Neural cell (in vitro differentiated cells): ENCODE measurements around the gene CACNA1D. TPM values are rescaled to one million over a fixed set of nuclear protein-coding genes. Genes with fewer than 3 reads are reported as not detected.

Experiments used
- H2AFZ ChIP-seq: fragments of 200-600, 300-800 bp; sonication (generic), shearing (Covaris generic); 2 replicates; pipeline ENCODE4 v1.6.0; 2014; ENCODE audit warnings: low read depth, mild to moderate bottlenecking, antibody characterized with exemption, low read length, moderate library complexity
- H3F3A ChIP-seq: fragments of 200-600 bp; shearing (Covaris generic); 2 replicates; pipeline ENCODE4 v1.6.1; 2016; ENCODE audit warnings: mild to moderate bottlenecking, moderate library complexity, mixed read lengths, antibody characterized with exemption, low read length; ENCODE audit not compliant: insufficient read depth, poor library complexity, severe bottlenecking
- H3K27ac ChIP-seq: fragments of 200-600, 300-800 bp; sonication (generic), shearing (Covaris generic); 2 replicates; pipeline ENCODE4 v1.5.1; 2014; ENCODE audit warnings: mild to moderate bottlenecking, low read length, moderate library complexity
- H3K27me3 ChIP-seq: fragments of 300-800, 200-600 bp; sonication (generic), shearing (Covaris generic); 2 replicates; pipeline ENCODE4 v1.6.0; 2014; ENCODE audit warnings: mild to moderate bottlenecking, low read depth, low read length, moderate library complexity; ENCODE audit not compliant: insufficient read depth
- H3K36me3 ChIP-seq: fragments of 300-800, 200-600 bp; sonication (generic), shearing (Covaris generic); 2 replicates; pipeline ENCODE4 v1.5.1; 2014; ENCODE audit warnings: mild to moderate bottlenecking, antibody characterized with exemption, low read length, moderate library complexity; ENCODE audit not compliant: insufficient read depth
- H3K4me2 ChIP-seq: fragments of 300-800, 200-600 bp; sonication (generic), shearing (Covaris generic); 2 replicates; pipeline ENCODE4 v1.6.0; 2014; ENCODE audit warnings: mild to moderate bottlenecking, low read length
- H3K4me3 ChIP-seq: fragments of 300-800, 200-600 bp; sonication (generic), shearing (Covaris generic); 2 replicates; pipeline ENCODE4 v1.5.1; 2014; ENCODE audit warnings: mild to moderate bottlenecking, low read length, moderate library complexity
- H3K79me2 ChIP-seq: fragments of 200-600 bp; shearing (Covaris generic); replicated peaks from 2 replicates; pipeline ENCODE4 v1.6.0; 2014; ENCODE audit warnings: mild to moderate bottlenecking, low read length, moderate library complexity; ENCODE audit not compliant: insufficient read depth
- H3K9ac ChIP-seq: fragments of 300-800, 200-600 bp; sonication (generic), shearing (Covaris generic); 2 replicates; pipeline ENCODE4 v1.6.1; 2016; ENCODE audit warnings: mild to moderate bottlenecking, low read length, mixed read lengths
- H3K9me2 ChIP-seq: fragments of 200-600 bp; shearing (Covaris generic); 2 replicates; pipeline ENCODE4 v1.6.1; 2016; ENCODE audit warnings: mild to moderate bottlenecking, low read length, mixed read lengths; ENCODE audit not compliant: insufficient read depth
- H3K9me3 ChIP-seq: fragments of 200-600, 300-800 bp; sonication (generic), shearing (Covaris generic); 2 replicates; pipeline ENCODE4 v1.6.1; 2016; ENCODE audit warnings: mild to moderate bottlenecking, mixed run types, low read length, moderate library complexity, mixed read lengths
- H4K20me1 ChIP-seq: fragments of 200-600 bp; shearing (Covaris generic); 2 replicates; pipeline ENCODE4 v1.6.1; 2016; ENCODE audit warnings: mild to moderate bottlenecking, mixed run types; ENCODE audit not compliant: insufficient read depth
- CTCF ChIP-seq: fragments of 450-650 bp; IDR thresholded peaks from 2 replicates; pipeline ENCODE4 v1.5.1; 2014; ENCODE audit warnings: antibody characterized with exemption, mild to moderate bottlenecking, moderate library complexity; ENCODE audit not compliant: poor library complexity, severe bottlenecking
- EP300 ChIP-seq: fragments of 450-650 bp; conservative IDR thresholded peaks from 2 replicates; pipeline ENCODE4 v1.6.1; 2014; ENCODE audit warnings: antibody characterized with exemption, mild to moderate bottlenecking, moderate library complexity; ENCODE audit not compliant: poor library complexity, severe bottlenecking
- EZH2 ChIP-seq: fragments of 200-600, 300-800 bp; shearing (Covaris generic), sonication (generic); IDR thresholded peaks from 2 replicates; pipeline ENCODE4 v1.6.1; 2014; ENCODE audit warnings: antibody characterized with exemption, low read length, borderline replicate concordance, mild to moderate bottlenecking; ENCODE audit not compliant: insufficient read depth, poor library complexity, severe bottlenecking
- MXI1 ChIP-seq: fragments of 450-650 bp; conservative IDR thresholded peaks from 2 replicates; pipeline ENCODE4 v1.6.1; 2014; ENCODE audit warnings: antibody characterized with exemption, mild to moderate bottlenecking; ENCODE audit not compliant: poor library complexity, severe bottlenecking
- POLR2AphosphoS5 ChIP-seq: IDR thresholded peaks from 2 replicates; pipeline ENCODE4 v1.6.1; 2012
- RAD21 ChIP-seq: fragments of 450-650 bp; conservative IDR thresholded peaks from 2 replicates; pipeline ENCODE4 v1.6.1; 2014; ENCODE audit warnings: antibody characterized with exemption, mild to moderate bottlenecking, moderate library complexity
- REST ChIP-seq: IDR thresholded peaks from 2 replicates; pipeline ENCODE4 v1.6.1; 2012; ENCODE audit warnings: borderline replicate concordance
- SMC3 ChIP-seq: fragments of 450-650 bp; conservative IDR thresholded peaks from 2 replicates; pipeline ENCODE4 v1.6.1; 2014; ENCODE audit warnings: antibody characterized with exemption, mild to moderate bottlenecking, moderate library complexity; ENCODE audit not compliant: poor library complexity
- TAF1 ChIP-seq: IDR thresholded peaks from 2 replicates; pipeline ENCODE4 v1.6.1; 2012; ENCODE audit warnings: low read depth
- polyA plus RNA-seq: library from polyadenylated mRNA; depleted of rRNA; stranded (reverse); fragments of >200 nt; gene quantifications from 2 replicates; pipeline ENCODE4 v1.2.3, GENCODE V29; 2014

CACNA1D gene
- polyA plus RNA-seq, 1 donor from 2014 or later, result 22.5 TPM

GRCh38 chr3:53506110-53506762 lies 11.8 kb downstream of the CACNA1D start:
- no peak overlapping the region for H3K4me3 ChIP-seq
- H2AFZ ChIP-seq, result no peak overlapping the region
- no peaks in the 10 kb centered on the region for H3K36me3 ChIP-seq
- TF ChIP-seq POLR2AphosphoS5, result no peak
- H4K20me1 ChIP-seq, result no peaks in the 10 kb centered on the region
- H3K4me2 ChIP-seq, result no peak overlapping the region
- H3F3A ChIP-seq, result no peaks in the 10 kb centered on the region
- no peaks in the 10 kb centered on the region for H3K27me3 ChIP-seq
- H3K9me3 ChIP-seq, result no peaks in the 10 kb centered on the region
- no peaks in the 10 kb centered on the region for H3K79me2 ChIP-seq
- H3K9me2 ChIP-seq, result no peaks in the 10 kb centered on the region
- no peak overlapping the region for H3K27ac ChIP-seq
- no peak overlapping the region for H3K9ac ChIP-seq

- no peak for TF ChIP-seq CTCF
- no peak overlapping the region for H3K4me3 ChIP-seq
Measured at GRCh38 chr3:53506763-53507145, 12.3 kb downstream of the CACNA1D start.

GRCh38 chr3:53509494-53509893 lies 15.1 kb downstream of the CACNA1D start:
- Histone ChIP-seq H3K9me3 (no peaks in the 10 kb centered on the region), H3K79me2 (no peaks in the 10 kb centered on the region), H3K9ac (no peak overlapping the region), H3F3A (no peaks in the 10 kb centered on the region), H3K9me2 (no peaks in the 10 kb centered on the region), H3K27ac (no peak overlapping the region), H3K4me3 (no peak overlapping the region), H2AFZ (no peak overlapping the region), H3K4me2 (no peak overlapping the region), H4K20me1 (no peaks in the 10 kb centered on the region), H3K27me3 (no peaks in the 10 kb centered on the region), H3K36me3 (no peaks in the 10 kb centered on the region)
- TF ChIP-seq RAD21, result no peak
- TF ChIP-seq SMC3, result no peak
- TF ChIP-seq EP300, result no peak
- TF ChIP-seq REST, result no peak
- no peak for TF ChIP-seq CTCF
- no peak for TF ChIP-seq POLR2AphosphoS5
- TF ChIP-seq MXI1, result no peak
- TF ChIP-seq TAF1, result no peak
- TF ChIP-seq EZH2, result no peak

More at GRCh38 chr3:53506763-53507145, 12.3 kb downstream of the CACNA1D start:
- Histone ChIP-seq H3F3A (no peaks in the 10 kb centered on the region), H4K20me1 (no peaks in the 10 kb centered on the region), H3K27ac (no peak overlapping the region), H3K27me3 (no peaks in the 10 kb centered on the region), H3K9me3 (no peaks in the 10 kb centered on the region), H3K9me2 (no peaks in the 10 kb centered on the region), H3K9ac (no peak overlapping the region), H3K36me3 (no peaks in the 10 kb centered on the region), H2AFZ (no peak overlapping the region), H3K4me2 (no peak overlapping the region), H3K79me2 (no peaks in the 10 kb centered on the region)
